Duodenal mucosa (tissue), 2 donors: ENCODE data around the gene SF3A1.

ENCODE experiments used
- H3K27ac ChIP-seq: one replicate; pipeline ENCODE4 v1.7.0; 2013; ENCODE audit warnings: low read depth, low read length
- H3K27me3 ChIP-seq, 2 donors: one replicate each; pipeline ENCODE4 v1.7.0; 2013; ENCODE audit warnings: low read length in 2 of 2, control low read depth in 1 of 2; ENCODE audit not compliant: insufficient read depth in 2 of 2, control insufficient read depth in 1 of 2
- H3K36me3 ChIP-seq, 2 donors: one replicate each; pipeline ENCODE4 v1.7.0; 2013; ENCODE audit warnings: low read length in 2 of 2, control low read depth in 1 of 2; ENCODE audit not compliant: insufficient read depth in 2 of 2, control insufficient read depth in 1 of 2
- H3K4me1 ChIP-seq, 2 donors: one replicate each; pipeline ENCODE4 v1.7.0; 2013; ENCODE audit warnings: low read length in 2 of 2, control low read depth in 1 of 2; ENCODE audit not compliant: insufficient read depth in 2 of 2, control insufficient read depth in 1 of 2
- H3K4me3 ChIP-seq, 2 donors: one replicate each; pipeline ENCODE4 v1.7.0; 2013; ENCODE audit warnings: low read length in 2 of 2, low read depth in 1 of 2
- H3K9ac ChIP-seq, 2 donors: one replicate each; pipeline ENCODE4 v1.7.0; 2013; ENCODE audit warnings: low read length in 2 of 2, low read depth in 1 of 2
- H3K9me3 ChIP-seq, 2 donors: one replicate each; pipeline ENCODE4 v1.7.0; 2013; ENCODE audit warnings: low read length in 2 of 2, control low read depth in 1 of 2; ENCODE audit not compliant: control insufficient read depth in 1 of 2

Gene SF3A1

GRCh38 chr22:30283342-30283741 lies 73.4 kb downstream of the SF3A1 start:
- Histone ChIP-seq H3K9me3 (no peaks in the 10 kb centered on the region), H3K27me3 (no peaks in the 10 kb centered on the region), H3K4me3 (no peak overlapping the region), H3K9ac (no peak overlapping the region), H3K4me1 (peaks cover 13 to 20% of the 10 kb centered on the region in 2 donors), H3K36me3 (peaks cover 0 to 4% of the 10 kb centered on the region in 2 donors), H3K27ac (no peak overlapping the region)

GRCh38 chr22:30282616-30283046 lies 74.1 kb downstream of the SF3A1 start:
- Histone ChIP-seq H3K27me3 (no peaks in the 10 kb centered on the region), H3K36me3 (peaks cover 0 to 4% of the 10 kb centered on the region in 2 donors), H3K27ac (no peak overlapping the region), H3K4me3 (no peak overlapping the region), H3K9ac (no peak overlapping the region), H3K9me3 (no peaks in the 10 kb centered on the region), H3K4me1 (peaks cover 14 to 21% of the 10 kb centered on the region in 2 donors)
